ENCODE measurements around the gene UPF3A. TPM values are rescaled to one million over a fixed set of nuclear protein-coding genes. Genes with fewer than 3 reads are reported as not detected.
"Not testable (repeated sequence)": the region's sequence is repeated elsewhere in the genome, so short reads cannot be mapped to it uniquely, and the experiment has no call there.

The UPF3A gene
- total and polyA plus RNA-seq, 7 experiments from 2014 or later = 12.3 to 88.7 (median 57.9) TPM

- ChIA-PET POLR2A (no interaction called here), CTCF (no interaction called here)
- intact Hi-C loops (cut with micrococcal nuclease) = no loop called here
- Histone ChIP-seq H3K4me1 (ENCODE audit: control insufficient read depth in 2 of 2, insufficient read depth in 2 of 2, low read length in 2 of 2) (no peaks in the 10 kb centered on the region), H3K27ac (ENCODE audit: low read depth, low read length) (no peak overlapping the region), H3K9me3 (ENCODE audit: control insufficient read depth in 2 of 3, low read length in 3 of 3) (no peaks in the 10 kb centered on the region), H3K4me3 (ENCODE audit: low read length) (no peak overlapping the region), H3K27me3 (ENCODE audit: control insufficient read depth in 2 of 2, insufficient read depth in 2 of 2, low read length in 2 of 2) (no peaks in the 10 kb centered on the region), H3K36me3 (ENCODE audit: control insufficient read depth in 2 of 3, insufficient read depth in 3 of 3, low read length in 3 of 3) (peaks cover 19 to 77% (median 31%) of the 10 kb centered on the region in 3 experiments)
- ATAC-seq (no peak), DNase-seq (peak in 1 of 9 donors; percentile 5)
- Mint-ChIP-seq H3K27me3 (no peaks in the 10 kb centered on the region), H3K27ac (no peak overlapping the region), H3K4me1 (peaks cover 0 to 12% (median 5%) of the 10 kb centered on the region in 7 donors), H3K9me3 (no peaks in the 10 kb centered on the region), H3K36me3 (peaks cover 4 to 56% (median 24%) of the 10 kb centered on the region in 5 donors), H3K4me3 (no peak overlapping the region)
Measured at GRCh38 chr13:114249077-114249476, 32.3 kb upstream of the UPF3A start.

GRCh38 chr13:114251639-114252440, 29.6 kb upstream of the UPF3A start:
- H3K27me3 Mint-ChIP-seq; DNase-seq; ATAC-seq; H3K9me3 ChIP-seq (ENCODE audit: control insufficient read depth in 2 of 3, low read length in 3 of 3); intact Hi-C loops (cut with micrococcal nuclease); POLR2A ChIA-PET; H3K4me1 ChIP-seq (ENCODE audit: control insufficient read depth in 2 of 2, insufficient read depth in 2 of 2, low read length in 2 of 2); H3K9me3 Mint-ChIP-seq; H3K27me3 ChIP-seq (ENCODE audit: control insufficient read depth in 2 of 2, insufficient read depth in 2 of 2, low read length in 2 of 2); CTCF ChIA-PET; H3K4me3 ChIP-seq (ENCODE audit: low read length): not testable (repeated sequence)
- Mint-ChIP-seq H3K4me1 (peaks cover 0 to 13% (median 8%) of the 10 kb centered on the region in 7 donors), H3K4me3 (peak overlapping the region in 1 of 10 donors; percentile 32), H3K36me3 (peaks cover 4 to 51% (median 24%) of the 10 kb centered on the region in 5 donors), H3K27ac (peak overlapping the region in 3 of 9 donors; percentile 5 to 41 (median 31))
- peak overlapping the region; percentile 21 for H3K27ac ChIP-seq (ENCODE audit: low read depth, low read length)
- peaks cover 3 to 75% (median 7%) of the 10 kb centered on the region in 3 experiments for H3K36me3 ChIP-seq (ENCODE audit: control insufficient read depth in 2 of 3, insufficient read depth in 3 of 3, low read length in 3 of 3)

DNA sequence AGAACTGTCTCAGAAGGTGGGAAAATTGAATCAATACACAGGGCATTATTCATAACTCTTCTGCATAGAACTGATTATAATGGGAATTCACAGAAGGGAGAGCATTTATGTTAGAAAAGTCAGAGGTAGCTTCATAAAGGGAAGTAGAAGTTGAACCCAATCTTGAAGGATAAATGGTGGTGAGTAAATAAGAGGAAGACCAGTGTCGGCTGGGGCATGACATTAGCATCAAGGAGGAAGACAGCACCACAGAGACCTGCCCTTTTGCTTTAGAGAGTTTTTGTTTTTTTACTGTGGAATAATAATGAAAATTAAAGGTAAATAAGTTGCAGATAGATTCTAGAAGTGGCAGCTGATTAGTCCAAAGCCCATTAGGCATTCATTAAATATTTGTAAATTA, 24.9 kb upstream of the UPF3A start:
- POLR2A ChIA-PET = interaction anchor here (1.1 to 2.0 kb wide), 2 partner anchors 23 to 25 kb away, joined by 3 to 7 read pairs; partner anchors contain the start of gene UPF3A
- Histone ChIP-seq H3K4me3 (ENCODE audit: low read length) (no peak overlapping the region), H3K27me3 (ENCODE audit: control insufficient read depth in 2 of 2, insufficient read depth in 2 of 2, low read length in 2 of 2) (no peaks in the 10 kb centered on the region), H3K36me3 (ENCODE audit: control insufficient read depth in 2 of 3, insufficient read depth in 3 of 3, low read length in 3 of 3) (peaks cover 9 to 80% (median 15%) of the 10 kb centered on the region in 3 experiments), H3K4me1 (ENCODE audit: control insufficient read depth in 2 of 2, insufficient read depth in 2 of 2, low read length in 2 of 2) (no peaks in the 10 kb centered on the region), H3K27ac (ENCODE audit: low read depth, low read length) (no peak overlapping the region), H3K9me3 (ENCODE audit: control insufficient read depth in 2 of 3, low read length in 3 of 3) (no peaks in the 10 kb centered on the region)
- peaks cover 8 to 23% (median 17%) of the 10 kb centered on the region in 7 donors for H3K4me1 Mint-ChIP-seq
- CTCF ChIA-PET = no interaction called here
- H3K27me3 Mint-ChIP-seq = no peaks in the 10 kb centered on the region
- DNase-seq (no peak), ATAC-seq (no peak)
- peaks cover 18 to 61% (median 36%) of the 10 kb centered on the region in 5 donors for H3K36me3 Mint-ChIP-seq
- no peak overlapping the region for H3K4me3 Mint-ChIP-seq
- intact Hi-C loops (cut with micrococcal nuclease) = no loop called here
- H3K9me3 Mint-ChIP-seq = no peaks in the 10 kb centered on the region
- peak overlapping the region in 3 of 9 donors; percentile 5 to 62 (median 25) for H3K27ac Mint-ChIP-seq

GRCh38 chr13:114257014-114257413, 24.4 kb upstream of the UPF3A start:
- H3K36me3 ChIP-seq (ENCODE audit: control insufficient read depth in 2 of 3, insufficient read depth in 3 of 3, low read length in 3 of 3) = peaks cover 9 to 77% (median 15%) of the 10 kb centered on the region in 3 experiments
- no peaks in the 10 kb centered on the region for H3K9me3 ChIP-seq (ENCODE audit: control insufficient read depth in 2 of 3, low read length in 3 of 3)
- no peaks in the 10 kb centered on the region for H3K27me3 Mint-ChIP-seq
- DNase-seq (no peak), ATAC-seq (no peak)
- intact Hi-C loops (cut with micrococcal nuclease) = no loop called here
- H3K27ac Mint-ChIP-seq = no peak overlapping the region
- CTCF ChIA-PET = no interaction called here
- POLR2A ChIA-PET = interaction anchor here (1.1 to 2.0 kb wide), 2 partner anchors 23 to 25 kb away, joined by 3 to 7 read pairs; partner anchors contain the start of gene UPF3A
- no peaks in the 10 kb centered on the region for H3K27me3 ChIP-seq (ENCODE audit: control insufficient read depth in 2 of 2, insufficient read depth in 2 of 2, low read length in 2 of 2)
- H3K4me3 Mint-ChIP-seq = no peak overlapping the region
- H3K36me3 Mint-ChIP-seq = peaks cover 18 to 62% (median 36%) of the 10 kb centered on the region in 5 donors
- no peaks in the 10 kb centered on the region for H3K9me3 Mint-ChIP-seq
- peaks cover 8 to 26% (median 18%) of the 10 kb centered on the region in 7 donors for H3K4me1 Mint-ChIP-seq
- no peaks in the 10 kb centered on the region for H3K4me1 ChIP-seq (ENCODE audit: control insufficient read depth in 2 of 2, insufficient read depth in 2 of 2, low read length in 2 of 2)
- no peak overlapping the region for H3K27ac ChIP-seq (ENCODE audit: low read depth, low read length)
- H3K4me3 ChIP-seq (ENCODE audit: low read length) = no peak overlapping the region

GRCh38 chr13:114258589-114258988, 22.8 kb upstream of the UPF3A start:
- Histone ChIP-seq H3K4me1 (ENCODE audit: control insufficient read depth in 2 of 2, insufficient read depth in 2 of 2, low read length in 2 of 2) (peaks cover 9 to 14% of the 10 kb centered on the region in 2 donors), H3K27me3 (ENCODE audit: control insufficient read depth in 2 of 2, insufficient read depth in 2 of 2, low read length in 2 of 2) (no peaks in the 10 kb centered on the region), H3K27ac (ENCODE audit: low read depth, low read length) (no peak overlapping the region), H3K4me3 (ENCODE audit: low read length) (no peak overlapping the region), H3K36me3 (ENCODE audit: control insufficient read depth in 2 of 3, insufficient read depth in 3 of 3, low read length in 3 of 3) (peaks cover 9 to 82% (median 15%) of the 10 kb centered on the region in 3 experiments), H3K9me3 (ENCODE audit: control insufficient read depth in 2 of 3, low read length in 3 of 3) (no peaks in the 10 kb centered on the region)
- intact Hi-C loops (cut with micrococcal nuclease) = no loop called here
- H3K27ac Mint-ChIP-seq = no peak overlapping the region
- ATAC-seq (no peak), DNase-seq (no peak)
- peaks cover 18 to 70% (median 37%) of the 10 kb centered on the region in 5 donors for H3K36me3 Mint-ChIP-seq
- no peaks in the 10 kb centered on the region for H3K27me3 Mint-ChIP-seq
- CTCF ChIA-PET = interaction anchor here (0.6 kb wide), 1 partner anchor 57 kb away, joined by 4 read pairs; no protein-coding TSS in a partner anchor
- no peak overlapping the region for H3K4me3 Mint-ChIP-seq
- H3K4me1 Mint-ChIP-seq = peaks cover 19 to 40% (median 29%) of the 10 kb centered on the region in 7 donors
- H3K9me3 Mint-ChIP-seq = no peaks in the 10 kb centered on the region
- POLR2A ChIA-PET = interaction anchor here (2.0 kb wide), 1 partner anchor 21 kb away, joined by 7 read pairs; no protein-coding TSS in a partner anchor

DNA sequence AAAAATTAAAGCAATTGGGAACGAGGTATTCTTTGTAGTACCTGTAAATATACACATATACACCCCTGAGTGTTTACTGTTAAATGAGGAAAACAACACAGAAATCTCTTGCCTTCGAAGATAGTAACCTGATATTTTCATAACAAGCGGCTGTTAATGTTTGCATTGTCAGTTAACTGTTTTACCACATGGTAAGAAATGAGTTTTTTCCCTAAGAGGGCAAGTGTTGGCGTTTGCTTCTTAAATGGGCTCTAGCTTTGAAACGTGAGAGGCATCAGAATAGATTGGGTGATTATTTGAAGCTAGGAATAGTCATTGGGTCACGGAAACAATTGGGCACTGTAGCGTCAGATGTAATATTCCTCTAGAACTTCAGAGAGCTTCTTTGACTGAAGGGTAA, 22.0 kb upstream of the UPF3A start:
- CTCF ChIA-PET = interaction anchor here (0.5 to 0.6 kb wide), 2 partner anchors 57 to 164 kb away, joined by 4 read pairs; no protein-coding TSS in a partner anchor
- Histone ChIP-seq H3K36me3 (ENCODE audit: control insufficient read depth in 2 of 3, insufficient read depth in 3 of 3, low read length in 3 of 3) (peaks cover 9 to 87% (median 15%) of the 10 kb centered on the region in 3 experiments), H3K4me1 (ENCODE audit: control insufficient read depth in 2 of 2, insufficient read depth in 2 of 2, low read length in 2 of 2) (peaks cover 9 to 19% of the 10 kb centered on the region in 2 donors), H3K27me3 (ENCODE audit: control insufficient read depth in 2 of 2, insufficient read depth in 2 of 2, low read length in 2 of 2) (no peaks in the 10 kb centered on the region), H3K4me3 (ENCODE audit: low read length) (no peak overlapping the region), H3K9me3 (ENCODE audit: control insufficient read depth in 2 of 3, low read length in 3 of 3) (no peaks in the 10 kb centered on the region), H3K27ac (ENCODE audit: low read depth, low read length) (no peak overlapping the region)
- H3K4me1 Mint-ChIP-seq = peaks cover 19 to 43% (median 31%) of the 10 kb centered on the region in 7 donors
- DNase-seq = no peak
- H3K36me3 Mint-ChIP-seq = peaks cover 18 to 69% (median 34%) of the 10 kb centered on the region in 5 donors
- no peaks in the 10 kb centered on the region for H3K27me3 Mint-ChIP-seq
- intact Hi-C loops (cut with micrococcal nuclease) = no loop called here
- no peaks in the 10 kb centered on the region for H3K9me3 Mint-ChIP-seq
- ATAC-seq = no peak
- POLR2A ChIA-PET = no interaction called here
- no peak overlapping the region for H3K4me3 Mint-ChIP-seq
- H3K27ac Mint-ChIP-seq = no peak overlapping the region
